ENCODE data around the gene DNAJC17.

DNA sequence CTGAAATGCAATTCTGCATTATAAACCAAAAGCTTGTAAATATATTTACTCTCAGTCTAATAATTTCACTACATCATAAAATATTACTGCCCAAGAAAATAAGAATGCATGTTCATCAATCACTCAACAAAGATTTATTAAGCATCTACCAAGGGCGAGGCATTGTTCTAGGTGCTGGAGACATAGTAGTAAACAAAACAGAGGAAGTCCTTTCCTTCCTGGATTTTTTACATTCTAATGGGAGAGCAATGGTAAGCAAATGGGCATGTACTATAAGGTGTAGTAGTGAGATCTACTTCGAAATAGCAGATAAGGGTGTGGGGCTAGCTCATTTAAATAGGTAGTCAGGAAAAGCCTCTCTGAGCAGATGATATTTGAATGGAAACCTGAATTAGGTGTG is 11.2 kb downstream of the DNAJC17 start:
- TF ChIP-seq, protein P1, sequence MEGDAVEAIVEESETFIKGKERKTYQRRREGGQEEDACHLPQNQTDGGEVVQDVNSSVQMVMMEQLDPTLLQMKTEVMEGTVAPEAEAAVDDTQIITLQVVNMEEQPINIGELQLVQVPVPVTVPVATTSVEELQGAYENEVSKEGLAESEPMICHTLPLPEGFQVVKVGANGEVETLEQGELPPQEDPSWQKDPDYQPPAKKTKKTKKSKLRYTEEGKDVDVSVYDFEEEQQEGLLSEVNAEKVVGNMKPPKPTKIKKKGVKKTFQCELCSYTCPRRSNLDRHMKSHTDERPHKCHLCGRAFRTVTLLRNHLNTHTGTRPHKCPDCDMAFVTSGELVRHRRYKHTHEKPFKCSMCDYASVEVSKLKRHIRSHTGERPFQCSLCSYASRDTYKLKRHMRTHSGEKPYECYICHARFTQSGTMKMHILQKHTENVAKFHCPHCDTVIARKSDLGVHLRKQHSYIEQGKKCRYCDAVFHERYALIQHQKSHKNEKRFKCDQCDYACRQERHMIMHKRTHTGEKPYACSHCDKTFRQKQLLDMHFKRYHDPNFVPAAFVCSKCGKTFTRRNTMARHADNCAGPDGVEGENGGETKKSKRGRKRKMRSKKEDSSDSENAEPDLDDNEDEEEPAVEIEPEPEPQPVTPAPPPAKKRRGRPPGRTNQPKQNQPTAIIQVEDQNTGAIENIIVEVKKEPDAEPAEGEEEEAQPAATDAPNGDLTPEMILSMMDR (IDR thresholded peaks at IDR 0.05), result no peak
- TF ChIP-seq POLR2A (IDR thresholded peaks at IDR 0.05), result no peak
